ENCODE results near the gene CDH22. TPM values are rescaled to one million over a fixed set of nuclear protein-coding genes. Genes with fewer than 3 reads are reported as not detected.
A peak's percentile ranks its signal among the peaks of the same experiment; 100 is the strongest.

Gene CDH22
- total and polyA plus RNA-seq, 9 of the 15 experiments (the other 6 are each of a cell fraction or from before 2014, with no cell fraction given) = 0.07 to 0.08 TPM; not detected in 7

GRCh38 chr20:46355778-46356177, 47.5 kb upstream of the CDH22 start:
- no peaks in the 10 kb centered on the region for H3K27me3 ChIP-seq (ENCODE audit: control insufficient read depth in 2 of 2, insufficient read depth in 2 of 2, low read length in 2 of 2)
- H2AFZ ChIP-seq (ENCODE audit: low read depth, low read length) = no peak overlapping the region
- in situ Hi-C loops (cut with MboI) (loop anchor here (10.0 kb wide), 1 partner anchor 319 kb away; no protein-coding TSS in a partner anchor), intact Hi-C loops (cut with micrococcal nuclease) (no loop called here)
- no TSS peak for BruUV-seq (replicated peaks)
- H4K20me1 ChIP-seq (replicated peaks; ENCODE audit: control insufficient read depth, insufficient read depth, low read length) = peaks cover 26% of the 10 kb centered on the region
- DNase-seq (ENCODE audit: extremely low read depth in 1 of 4, low spot score in 3 of 4) (peak in 3 of 4 experiments; percentile 44 to 52 (median 44)), FAIRE-seq (peak; percentile 79), ATAC-seq (peak; percentile 28; the same call in 1 of the 3 replicates)
- peaks cover 71% of the 10 kb centered on the region; the same call in 2 of the 3 replicates for H3K36me3 ChIP-seq (ENCODE audit: control insufficient read depth, insufficient read depth, low read length)
- peaks cover 3% of the 10 kb centered on the region; the same call in 1 of the 3 replicates for H3K79me2 ChIP-seq (ENCODE audit: control insufficient read depth, insufficient read depth, low read length)
- H3K4me3 ChIP-seq = no peak overlapping the region
- POLR2A ChIA-PET = interaction anchor here (0.7 to 1.5 kb wide), 4 partner anchors 9 to 216 kb away, joined by 3 to 8 read pairs (median 5); no protein-coding TSS in a partner anchor
- peaks cover 8% of the 10 kb centered on the region for H3K9me1 ChIP-seq (ENCODE audit: control insufficient read depth, insufficient read depth, low read length)
- H3K4me1 ChIP-seq (replicated peaks in 1 of 2; ENCODE audit: control insufficient read depth in 2 of 2, insufficient read depth in 2 of 2, low read length in 2 of 2) = peaks cover 5 to 38% of the 10 kb centered on the region in 2 experiments
- H3K9ac ChIP-seq (ENCODE audit: insufficient read depth in 1 of 2, low read depth in 2 of 2, low read length in 2 of 2) = no peak overlapping the region
- no peak overlapping the region for H3K4me2 ChIP-seq (ENCODE audit: insufficient read depth, low read length)
- no peak overlapping the region for H3K27ac ChIP-seq (ENCODE audit: extremely low read depth, low read depth, low read length)
- 25% methylated on average over 7 of the region's 7 CpGs for WGBS (ENCODE audit: insufficient coverage, low coverage, missing lambda C conversion rate)
- no peaks in the 10 kb centered on the region for H3K9me3 ChIP-seq (replicated peaks; ENCODE audit: control insufficient read depth, insufficient read depth, low read depth, low read length)
- CTCF ChIA-PET (ENCODE audit: low intra/inter-chr PET ratio) = no interaction called here
- TF ChIP-seq CXXC5 (CRISPR knock-in tag; IDR thresholded peaks at IDR 0.05) = no peak
- peak; percentile 58 for TF ChIP-seq MEIS2 (IDR thresholded peaks at IDR 0.05; ENCODE audit: partially characterized antibody)
- TF ChIP-seq NFIX (CRISPR knock-in tag; IDR thresholded peaks at IDR 0.05; ENCODE audit: low read depth) = no peak
- TF ChIP-seq DMBX1 (CRISPR knock-in tag; IDR thresholded peaks at IDR 0.05; ENCODE audit: borderline replicate concordance) = no peak
- TF ChIP-seq CHD2 (IDR thresholded peaks at IDR 0.05; ENCODE audit: low read depth, low read length) = no peak
- peak; percentile 34; the same call in 1 of the 2 replicates for TF ChIP-seq ARID1B (IDR thresholded peaks at IDR 0.05)
- no peak for TF ChIP-seq FOXM1 (IDR thresholded peaks at IDR 0.05; ENCODE audit: low read depth)
- TF ChIP-seq FOXM1 (CRISPR knock-in tag; IDR thresholded peaks at IDR 0.05; ENCODE audit: low read depth) = no peak
- peak; percentile 61 for TF ChIP-seq CBFA2T3 (IDR thresholded peaks at IDR 0.05)
- TF ChIP-seq SIX5 (IDR thresholded peaks at IDR 0.05; ENCODE audit: borderline replicate concordance in 1 of 2, insufficient read depth in 1 of 2, low read depth in 1 of 2, low read length in 2 of 2) = no peak
- TF ChIP-seq RBFOX2 (IDR thresholded peaks at IDR 0.05; ENCODE audit: low read depth, low read length) = no peak
- TF ChIP-seq ZBTB34 (CRISPR knock-in tag; IDR thresholded peaks at IDR 0.05) = no peak
- TF ChIP-seq ERF (CRISPR knock-in tag; IDR thresholded peaks at IDR 0.05) = no peak
- no peak for TF ChIP-seq HMG20A (CRISPR knock-in tag; conservative IDR thresholded peaks at IDR 0.05)
- TF ChIP-seq CEBPZ (IDR thresholded peaks at IDR 0.05; ENCODE audit: borderline replicate concordance, low read depth, low read length) = no peak
- no peak for TF ChIP-seq RBM34 (IDR thresholded peaks at IDR 0.05; ENCODE audit: borderline replicate concordance, insufficient read depth, low read length)
- peak; percentile 31; the same call in 1 of the 2 replicates for TF ChIP-seq CTBP1 (IDR thresholded peaks at IDR 0.05; ENCODE audit: borderline replicate concordance)
- TF ChIP-seq MTA1 (IDR thresholded peaks at IDR 0.05; ENCODE audit: borderline replicate concordance) = no peak
- TF ChIP-seq ZNF282 (CRISPR knock-in tag; IDR thresholded peaks at IDR 0.05) = no peak
- TF ChIP-seq NR3C1 (CRISPR knock-in tag; IDR thresholded peaks at IDR 0.05) = no peak
- TF ChIP-seq HOXB6 (CRISPR knock-in tag; IDR thresholded peaks at IDR 0.05; ENCODE audit: borderline replicate concordance) = no peak
